Activated naive CD4-positive, alpha-beta T cell treated with anti-CD3 and anti-CD28 coated beads for 36 hours (primary cell): Measurements from ENCODE around the gene HYOU1. TPM values are rescaled to one million over a fixed set of nuclear protein-coding genes. Genes with fewer than 3 reads are reported as not detected.
A peak's percentile ranks its signal among the peaks of the same experiment; 100 is the strongest.

Experiments
- CTCF ChIA-PET: fragments of 350-600 bp; sonication (Branson Sonifier 250); formaldehyde crosslinking; loops from one replicate; lab custom pipeline; 2021; ENCODE audit warnings: antibody characterized with exemption; lab: Charles Lee
- DNase-seq: peaks from one replicate; pipeline ENCODE4 v3.0.0-alpha.2; 2020
- H3K27ac Mint-ChIP-seq: one replicate; pipeline ENCODE4 v1.8.0; 2021; ENCODE audit warnings: mild to moderate bottlenecking, mixed read lengths
- H3K27me3 Mint-ChIP-seq: one replicate; pipeline ENCODE4 v1.8.0; 2021; ENCODE audit warnings: low read depth, mixed read lengths
- H3K36me3 Mint-ChIP-seq: one replicate; pipeline ENCODE4 v1.8.0; 2021; ENCODE audit warnings: low read depth, mixed read lengths
- H3K4me1 Mint-ChIP-seq: one replicate; pipeline ENCODE4 v1.8.0; 2021; ENCODE audit warnings: low read depth, mixed read lengths
- H3K4me3 Mint-ChIP-seq: one replicate; pipeline ENCODE4 v1.8.0; 2021; ENCODE audit warnings: mild to moderate bottlenecking, moderate library complexity, mixed read lengths
- H3K9me3 Mint-ChIP-seq: one replicate; pipeline ENCODE4 v1.8.0; 2021; ENCODE audit warnings: mixed read lengths
- intact Hi-C: fragments of 100-400 bp; cut with micrococcal nuclease; formaldehyde crosslinking; loops from one replicate; pipeline ENCODE4 v1.15.1; 2023
- total RNA-seq, 2 experiments: library from RNA; stranded (reverse); gene quantifications; one replicate each; pipeline ENCODE4 v1.2.3, GENCODE V29; 2021

Gene HYOU1
- total RNA-seq, 2 experiments from 2014 or later = 108 to 116 TPM

DNA sequence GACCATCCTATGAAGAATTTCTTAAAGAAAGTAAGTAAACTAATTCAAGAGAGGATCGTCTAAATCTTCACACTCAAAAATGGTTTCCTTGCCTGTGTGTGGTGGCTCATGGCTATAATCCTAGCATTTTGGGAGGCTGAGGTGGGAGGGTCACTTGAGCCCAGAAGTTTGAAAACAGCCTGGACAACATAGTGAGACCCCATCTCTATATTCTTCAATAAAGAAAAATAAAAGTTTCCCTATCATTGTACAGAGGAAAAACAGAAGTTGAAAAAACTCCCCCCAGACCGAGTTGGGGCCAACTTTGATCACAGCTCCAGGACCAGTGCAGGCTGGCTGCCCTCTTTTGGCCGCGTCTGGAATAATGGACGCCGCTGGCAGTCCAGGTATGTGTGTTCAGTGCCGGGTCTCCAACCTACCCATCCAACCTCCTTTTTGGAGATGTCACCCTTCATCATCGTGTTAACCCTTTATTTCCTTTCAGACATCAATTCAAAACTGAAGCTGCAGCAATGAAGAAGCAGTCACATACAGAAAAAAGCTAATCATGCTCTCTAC is 41.9 kb downstream of the HYOU1 start:
- H3K27me3 Mint-ChIP-seq = no peaks in the 10 kb centered on the region
- intact Hi-C loops = loop anchor here (10.0 kb wide), 1 partner anchor 610 kb away; the partner anchor contains the start of gene ATP5MG
- peaks cover 60% of the 10 kb centered on the region for H3K36me3 Mint-ChIP-seq
- H3K27ac Mint-ChIP-seq = peak overlapping the region; percentile 99
- no peak for DNase-seq
- no peaks in the 10 kb centered on the region for H3K9me3 Mint-ChIP-seq
- CTCF ChIA-PET = interaction anchor here (0.6 to 1.4 kb wide), 3 partner anchors 17 to 333 kb away, joined by 3 to 4 read pairs (median 3); no protein-coding TSS in a partner anchor
- H3K4me3 Mint-ChIP-seq = peak overlapping the region; percentile 39
- H3K4me1 Mint-ChIP-seq = peaks cover 40% of the 10 kb centered on the region

DNA sequence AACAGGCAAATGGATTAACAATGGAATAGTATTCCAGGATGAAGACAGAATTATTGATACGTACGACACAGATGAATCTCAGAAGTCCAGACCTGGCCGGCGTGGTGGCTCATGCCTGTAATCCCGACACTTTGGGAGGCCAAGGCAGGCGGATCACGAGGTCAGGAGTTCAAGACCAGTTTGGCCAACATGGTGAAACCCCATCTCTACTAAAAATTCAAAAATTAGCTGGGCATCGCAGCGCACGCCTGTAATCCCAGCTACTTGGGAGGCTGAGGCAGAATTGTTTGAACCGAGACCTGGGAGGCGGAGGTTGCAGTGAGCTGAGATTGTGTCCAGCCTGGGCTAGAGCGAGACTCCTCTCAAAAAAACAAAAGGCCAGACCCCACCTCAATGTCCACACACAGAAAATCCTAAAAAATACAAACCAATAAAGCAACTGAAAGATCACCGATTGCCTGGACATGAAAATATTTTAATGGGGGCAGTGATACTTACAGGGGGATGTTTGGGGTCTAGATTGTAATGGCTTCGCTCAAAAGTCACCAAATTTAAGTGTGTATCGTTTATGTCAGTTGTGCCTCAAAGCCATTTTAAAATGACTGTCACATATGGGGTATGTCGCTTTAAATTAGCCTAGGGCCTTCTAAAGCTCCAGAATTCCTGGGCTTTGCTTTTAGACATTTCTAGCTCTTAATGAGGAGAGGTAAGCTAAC is 42.6 kb downstream of the HYOU1 start:
- Mint-ChIP-seq H3K36me3 (peaks cover 56% of the 10 kb centered on the region), H3K27me3 (no peaks in the 10 kb centered on the region), H3K4me1 (peaks cover 33% of the 10 kb centered on the region), H3K4me3 (no peak overlapping the region), H3K27ac (peak overlapping the region; percentile 31), H3K9me3 (no peaks in the 10 kb centered on the region)
- CTCF ChIA-PET = interaction anchor here (0.6 to 0.7 kb wide), 2 partner anchors 56 to 334 kb away, joined by 3 read pairs; no protein-coding TSS in a partner anchor
- intact Hi-C loops = loop anchor here (10.0 kb wide), 1 partner anchor 610 kb away; the partner anchor contains the start of gene ATP5MG
- DNase-seq = no peak

DNA sequence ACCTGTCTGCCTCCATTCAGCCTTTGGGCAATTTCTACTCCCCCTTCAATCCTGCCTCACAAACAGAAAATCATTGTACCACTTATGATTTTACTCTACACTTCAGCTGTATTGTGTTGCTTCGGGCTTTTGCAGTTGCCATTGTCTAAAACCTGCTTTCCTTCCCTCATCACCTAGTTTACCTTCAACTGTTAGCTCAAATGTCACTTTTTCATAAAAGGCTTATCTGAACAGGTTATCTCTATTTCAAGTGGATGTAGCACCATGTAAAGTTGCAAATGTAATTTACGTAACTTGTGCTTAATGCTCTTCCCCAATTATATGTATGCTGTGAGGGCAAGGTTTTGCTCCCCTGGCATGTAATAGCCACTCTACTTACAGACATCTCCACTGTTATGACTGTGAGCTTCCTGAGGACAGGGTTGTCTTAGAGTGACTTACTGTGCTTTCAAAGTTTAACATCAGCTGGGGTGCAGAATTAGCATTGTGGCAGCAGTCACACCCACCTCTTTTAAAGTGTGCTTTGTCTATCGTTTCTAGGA is 44.3 kb downstream of the HYOU1 start:
- Mint-ChIP-seq H3K27me3 (no peaks in the 10 kb centered on the region), H3K36me3 (peaks cover 48% of the 10 kb centered on the region), H3K27ac (peak overlapping the region; percentile 50), H3K4me1 (peaks cover 32% of the 10 kb centered on the region), H3K9me3 (no peaks in the 10 kb centered on the region), H3K4me3 (no peak overlapping the region)
- DNase-seq = no peak
- CTCF ChIA-PET = interaction anchor here (0.7 to 1.0 kb wide), 2 partner anchors 12 to 19 kb away, joined by 3 to 4 read pairs; no protein-coding TSS in a partner anchor
- intact Hi-C loops = loop anchor here (10.0 kb wide), 1 partner anchor 608 kb away; the partner anchor contains the start of gene ATP5MG

DNA sequence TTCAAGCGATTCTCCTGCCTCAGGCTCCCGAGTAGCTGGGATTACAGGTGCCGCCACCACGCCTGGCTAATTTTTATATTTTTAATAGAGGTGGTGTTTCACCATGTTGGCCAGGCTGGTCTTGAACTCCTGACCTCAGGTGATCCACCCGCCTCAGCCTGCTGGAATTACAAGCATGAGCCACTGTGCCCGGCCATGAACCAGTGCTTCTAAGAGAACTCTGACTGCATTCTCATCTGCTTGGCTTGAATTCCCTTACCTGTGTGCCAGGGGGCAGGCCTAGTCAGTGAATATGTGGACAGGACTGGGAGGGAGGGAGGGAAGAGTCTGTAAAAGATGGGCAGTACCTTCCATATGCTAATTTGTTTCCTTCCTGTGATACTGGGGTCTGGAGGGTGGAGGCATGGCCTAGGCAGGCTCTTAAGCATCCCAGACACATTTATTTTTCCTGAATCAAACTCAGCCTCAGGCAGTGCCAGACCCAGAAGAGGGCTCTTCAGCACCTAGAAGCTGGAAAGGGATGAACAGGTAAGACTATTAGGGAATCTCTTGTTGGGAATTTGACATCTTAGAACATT is 45.4 kb downstream of the HYOU1 start:
- Mint-ChIP-seq H3K4me1 (peaks cover 33% of the 10 kb centered on the region), H3K27ac (peak overlapping the region; percentile 38), H3K36me3 (peaks cover 44% of the 10 kb centered on the region), H3K9me3 (no peaks in the 10 kb centered on the region), H3K27me3 (no peaks in the 10 kb centered on the region), H3K4me3 (no peak overlapping the region)
- intact Hi-C loops = loop anchor here (10.0 kb wide), 1 partner anchor 607 kb away; the partner anchor contains the start of gene ATP5MG
- CTCF ChIA-PET = interaction anchor here (0.7 kb wide), 1 partner anchor 11 kb away, joined by 3 read pairs; no protein-coding TSS in a partner anchor
- no peak for DNase-seq

DNA sequence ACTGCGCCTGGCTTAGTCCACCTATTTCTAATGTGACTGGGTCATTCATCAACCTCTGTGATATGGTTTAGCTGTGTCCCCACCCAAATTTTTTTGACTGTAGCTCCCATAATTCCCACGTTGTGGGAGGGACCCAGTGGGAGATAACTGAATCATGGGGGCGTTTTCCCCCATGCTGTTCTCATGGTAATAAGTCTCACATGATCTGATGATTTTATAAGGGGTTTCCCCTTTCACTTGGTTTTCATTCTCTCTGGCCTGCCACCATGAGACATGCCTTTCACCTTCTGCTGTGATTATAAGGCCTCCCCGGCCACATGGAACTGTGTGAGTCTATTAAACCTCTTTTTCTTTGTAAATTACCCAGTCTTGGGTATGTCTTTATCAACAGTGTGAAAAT is 50.3 kb downstream of the HYOU1 start:
- Mint-ChIP-seq H3K4me1 (peaks cover 14% of the 10 kb centered on the region), H3K4me3 (no peak overlapping the region), H3K9me3 (no peaks in the 10 kb centered on the region), H3K36me3 (peaks cover 14% of the 10 kb centered on the region), H3K27me3 (no peaks in the 10 kb centered on the region), H3K27ac (peak overlapping the region; percentile 72)
- CTCF ChIA-PET = no interaction called here
- peak; percentile 16 for DNase-seq
- intact Hi-C loops = no loop called here

DNA sequence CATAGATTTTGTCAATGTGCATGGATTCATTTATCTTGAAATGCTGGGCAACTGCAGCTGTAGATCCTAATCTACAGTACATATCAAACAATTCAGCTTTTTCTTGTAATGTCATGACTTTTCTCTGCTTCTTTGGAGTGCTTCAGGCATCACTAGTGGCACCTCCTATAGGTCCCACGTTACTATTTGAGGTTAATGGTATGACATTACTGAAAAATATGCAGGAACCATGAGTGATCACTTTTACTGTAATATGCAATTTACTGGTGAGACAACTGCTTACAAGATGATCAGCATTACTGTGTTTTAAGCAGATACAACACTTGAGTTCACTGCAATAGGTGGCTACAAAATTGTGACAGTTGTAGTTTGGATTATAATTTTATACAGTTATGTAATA is 56.1 kb downstream of the HYOU1 start:
- Mint-ChIP-seq H3K9me3 (no peaks in the 10 kb centered on the region), H3K27ac (no peak overlapping the region), H3K4me3 (no peak overlapping the region), H3K36me3 (peaks cover 33% of the 10 kb centered on the region), H3K4me1 (peaks cover 35% of the 10 kb centered on the region), H3K27me3 (no peaks in the 10 kb centered on the region)
- intact Hi-C loops = no loop called here
- CTCF ChIA-PET = interaction anchor here (0.7 kb wide), 1 partner anchor 402 kb away, joined by 5 read pairs; no protein-coding TSS in a partner anchor
- no peak for DNase-seq

DNA sequence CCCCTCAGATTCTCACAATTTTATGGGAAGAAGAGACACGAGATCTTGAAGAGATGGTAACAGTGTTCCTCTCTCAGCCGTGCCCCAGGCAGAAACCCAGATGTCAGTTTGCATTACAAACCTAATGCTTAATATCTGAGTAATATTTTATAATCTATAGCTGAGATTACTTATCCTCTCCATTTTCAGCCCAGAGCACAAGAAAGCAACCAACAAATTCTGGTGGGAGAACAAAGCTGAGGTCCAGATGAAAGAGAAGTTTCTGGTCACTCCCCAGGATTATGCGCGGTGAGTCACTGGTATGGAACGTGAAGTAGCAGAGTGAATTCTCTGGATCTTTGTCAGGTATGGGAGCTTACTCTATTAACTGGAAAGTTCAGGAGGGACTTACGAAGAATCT is 58.2 kb downstream of the HYOU1 start:
- CTCF ChIA-PET = interaction anchor here (0.7 to 2.2 kb wide), 3 partner anchors 18 to 33 kb away, joined by 3 to 6 read pairs (median 5); no protein-coding TSS in a partner anchor

DNA sequence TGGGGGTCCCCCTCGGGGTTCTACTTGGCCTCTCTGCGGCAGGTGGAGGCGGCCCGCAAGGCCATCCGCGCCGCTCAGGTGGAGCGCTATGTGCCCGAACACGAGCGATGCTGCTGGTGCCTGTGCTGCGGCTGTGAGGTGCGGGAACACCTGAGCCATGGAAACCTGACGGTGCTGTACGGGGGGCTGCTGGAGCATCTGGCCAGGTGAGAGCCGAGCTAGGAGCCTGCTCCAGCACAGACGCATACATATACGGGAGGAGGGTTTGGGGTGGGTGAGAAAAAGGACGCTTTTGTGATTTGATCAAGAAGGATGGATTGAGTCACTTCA is 58.7 kb downstream of the HYOU1 start:
- CTCF ChIA-PET = interaction anchor here (2.1 to 2.2 kb wide), 2 partner anchors 18 to 21 kb away, joined by 5 to 6 read pairs; no protein-coding TSS in a partner anchor
- Mint-ChIP-seq H3K9me3 (no peaks in the 10 kb centered on the region), H3K36me3 (peaks cover 37% of the 10 kb centered on the region), H3K4me1 (peaks cover 36% of the 10 kb centered on the region), H3K27me3 (no peaks in the 10 kb centered on the region), H3K4me3 (peak overlapping the region; percentile 88), H3K27ac (peak overlapping the region; percentile 96)
- intact Hi-C loops = loop anchor here (1.0 to 5.0 kb wide), 5 partner anchors 59 to 323 kb away; partner anchors contain the start of genes CBL, DDX6 and HYOU1
- DNase-seq = peak; percentile 26

More for the DNA sequence above, 58.2 kb downstream of the HYOU1 start:
- Mint-ChIP-seq H3K4me3 (peak overlapping the region; percentile 88), H3K27ac (peak overlapping the region; percentile 96), H3K9me3 (no peaks in the 10 kb centered on the region), H3K27me3 (no peaks in the 10 kb centered on the region), H3K4me1 (peaks cover 36% of the 10 kb centered on the region), H3K36me3 (peaks cover 37% of the 10 kb centered on the region)
- intact Hi-C loops = loop anchor here (1.0 to 5.0 kb wide), 5 partner anchors 58 to 322 kb away; partner anchors contain the start of genes CBL, DDX6 and HYOU1
- no peak for DNase-seq

DNA sequence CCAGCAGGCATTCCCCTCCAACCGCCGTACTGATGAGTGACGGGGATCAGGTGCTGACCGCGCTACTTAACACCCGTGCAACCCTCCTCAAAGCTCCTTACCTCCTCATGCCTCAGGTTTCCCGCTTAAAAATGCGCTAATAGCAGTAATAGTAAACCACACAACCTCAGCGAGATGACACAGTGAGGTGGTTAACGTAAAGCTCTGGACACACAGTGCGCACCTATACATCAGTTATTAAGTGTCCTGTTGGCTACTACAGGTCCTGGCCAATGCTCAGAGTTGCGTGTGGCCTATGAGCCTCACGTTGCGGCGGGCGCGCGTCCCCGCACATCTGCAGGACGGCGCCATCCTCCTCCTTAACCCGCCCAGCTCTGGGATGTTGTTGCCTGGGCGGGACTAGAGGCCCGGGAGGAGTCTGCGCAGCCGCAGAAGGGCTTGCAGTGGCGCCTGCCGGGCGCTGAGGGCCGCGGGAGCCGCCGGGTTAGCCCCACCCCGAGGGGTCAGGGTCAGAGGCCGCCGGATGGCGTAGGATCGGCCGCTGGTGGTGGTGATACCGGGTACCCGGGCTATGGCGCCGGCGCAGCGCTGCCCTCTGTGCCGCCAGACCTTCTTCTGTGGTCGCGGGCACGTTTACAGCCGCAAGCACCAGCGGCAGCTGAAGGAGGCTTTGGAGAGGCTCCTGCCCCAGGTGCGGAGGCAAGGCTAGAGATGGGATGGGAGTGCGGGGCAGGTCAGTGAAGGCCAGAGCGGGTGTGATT is 59.2 kb downstream of the HYOU1 start, which contains the start of gene CENATAC:
Gene CENATAC (plus strand): TSS at position 512 of the 761 bp plus-strand sequence. CDS start 60 bp downstream, at position 572.
- Mint-ChIP-seq H3K27ac (peak within 1 kb of the TSS; percentile 96), H3K9me3 (no peaks in the 10 kb centered on the region), H3K36me3 (peaks cover 33% of the 10 kb centered on the region), H3K4me3 (peak within 1 kb of the TSS; percentile 88), H3K27me3 (no peaks in the 10 kb centered on the region), H3K4me1 (peaks cover 33% of the 10 kb centered on the region)
- intact Hi-C loops = loop anchor here (1.0 to 5.0 kb wide), 9 partner anchors 20 to 323 kb away; partner anchors contain the start of genes CBL, DDX6, HYOU1 and RPS25
- DNase-seq = peak; percentile 98
- CTCF ChIA-PET = interaction anchor here (0.6 to 2.2 kb wide), 4 partner anchors 19 to 184 kb away, joined by 3 to 6 read pairs (median 4); no protein-coding TSS in a partner anchor

DNA sequence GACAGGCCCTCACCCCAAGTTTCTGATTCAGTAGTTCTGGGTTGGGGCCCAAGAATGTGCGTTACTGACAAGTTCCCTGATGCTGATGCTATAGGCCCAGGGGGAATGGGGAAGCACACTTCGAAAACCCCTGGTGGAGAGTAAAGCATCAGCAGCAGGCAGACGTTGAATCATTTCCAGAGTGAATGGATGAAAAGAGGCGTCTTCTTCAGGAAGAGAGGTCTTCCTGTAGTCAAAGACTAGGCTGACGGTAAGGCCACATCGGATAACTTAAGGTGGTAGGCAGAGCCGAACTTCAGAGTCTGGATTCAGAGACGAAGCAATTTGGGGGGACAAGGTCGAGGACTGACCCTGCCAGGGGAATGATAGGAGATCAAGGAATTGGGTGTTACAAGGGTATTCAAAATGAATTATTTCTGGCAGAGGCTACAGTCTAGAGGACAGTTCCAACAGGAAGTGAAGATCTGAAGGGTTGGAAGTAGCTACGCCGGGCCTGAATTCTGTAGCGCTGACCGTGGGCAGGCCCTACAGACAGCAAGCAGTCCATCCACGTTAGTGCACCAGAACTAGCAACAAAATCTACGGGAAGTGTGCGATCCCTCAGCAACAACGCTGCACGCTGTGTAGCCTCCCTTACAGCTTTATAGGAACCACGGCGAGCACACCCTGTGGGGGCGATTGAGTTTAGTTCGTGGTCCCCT is 59.9 kb downstream of the HYOU1 start:
- H3K27ac Mint-ChIP-seq = peak overlapping the region; percentile 96
- peak; percentile 82 for DNase-seq
- peak overlapping the region; percentile 88 for H3K4me3 Mint-ChIP-seq
- H3K4me1 Mint-ChIP-seq = peaks cover 33% of the 10 kb centered on the region
- intact Hi-C loops = loop anchor here (1.0 to 5.0 kb wide), 6 partner anchors 21 to 210 kb away; partner anchors contain the start of genes CBL, DDX6, RPS25 and SLC37A4
- peaks cover 34% of the 10 kb centered on the region for H3K36me3 Mint-ChIP-seq
- CTCF ChIA-PET = interaction anchor here (0.6 to 2.2 kb wide), 4 partner anchors 20 to 185 kb away, joined by 3 to 6 read pairs (median 4); no protein-coding TSS in a partner anchor
- H3K27me3 Mint-ChIP-seq = no peaks in the 10 kb centered on the region
- no peaks in the 10 kb centered on the region for H3K9me3 Mint-ChIP-seq
